NCI-H146 treated with DMSO at 0.1 percent for 48 hours (cell line): ENCODE results near the gene MCAT.
"Not testable (repeated sequence)": the region's sequence is repeated elsewhere in the genome, so short reads cannot be mapped to it uniquely, and the experiment has no call there.

Experiments used
- DNase-seq: peaks from one replicate; lab custom pipeline; 2025; ENCODE audit not compliant: unreplicated experiment; lab: John Stamatoyannopoulos, UW

MCAT gene

GRCh38 chr22:43154887-43155536 lies 11.8 kb upstream of the MCAT start:
- no peak for DNase-seq

GRCh38 chr22:43153899-43154298 lies 10.7 kb upstream of the MCAT start:
- no peak for DNase-seq

DNA sequence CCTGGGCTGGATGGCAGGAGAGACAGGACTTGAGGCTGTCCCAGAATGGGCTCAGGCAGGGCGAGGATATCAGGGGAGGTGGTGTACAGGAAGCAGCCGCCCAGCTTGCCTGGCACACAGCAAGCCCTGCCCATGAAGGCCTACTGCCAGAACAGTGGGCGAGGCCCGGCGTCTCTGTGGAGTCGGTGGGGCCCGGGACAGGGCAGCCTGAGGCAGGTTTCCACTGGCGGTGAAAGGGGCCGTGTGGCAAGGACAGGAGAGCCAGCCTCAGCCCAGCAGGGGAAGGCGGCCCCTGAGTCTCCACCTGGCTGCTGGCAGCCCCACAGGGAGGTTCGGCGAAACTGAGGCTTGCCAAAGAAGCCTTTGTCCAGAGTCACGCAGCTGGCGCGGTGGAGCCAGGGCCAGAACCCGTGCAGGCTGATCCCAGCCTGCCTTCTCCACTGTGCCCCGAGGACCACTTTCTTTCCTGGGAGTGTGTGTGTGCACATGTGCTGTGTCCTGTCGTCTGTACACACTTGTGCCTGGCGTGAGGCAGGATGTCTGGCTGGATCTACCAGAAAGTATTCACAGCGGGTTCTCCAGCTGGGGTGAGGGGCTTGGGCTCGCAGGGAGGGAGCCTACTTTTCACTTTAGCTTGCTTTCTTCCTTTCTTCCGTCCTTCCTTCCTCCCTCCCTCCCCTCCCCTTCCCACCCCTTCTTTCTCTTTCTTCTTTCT lies 9.3 kb upstream of the MCAT start:
- no peak for DNase-seq

GRCh38 chr22:43152003-43152356 lies 8.8 kb upstream of the MCAT start:
- no peak for DNase-seq

DNA sequence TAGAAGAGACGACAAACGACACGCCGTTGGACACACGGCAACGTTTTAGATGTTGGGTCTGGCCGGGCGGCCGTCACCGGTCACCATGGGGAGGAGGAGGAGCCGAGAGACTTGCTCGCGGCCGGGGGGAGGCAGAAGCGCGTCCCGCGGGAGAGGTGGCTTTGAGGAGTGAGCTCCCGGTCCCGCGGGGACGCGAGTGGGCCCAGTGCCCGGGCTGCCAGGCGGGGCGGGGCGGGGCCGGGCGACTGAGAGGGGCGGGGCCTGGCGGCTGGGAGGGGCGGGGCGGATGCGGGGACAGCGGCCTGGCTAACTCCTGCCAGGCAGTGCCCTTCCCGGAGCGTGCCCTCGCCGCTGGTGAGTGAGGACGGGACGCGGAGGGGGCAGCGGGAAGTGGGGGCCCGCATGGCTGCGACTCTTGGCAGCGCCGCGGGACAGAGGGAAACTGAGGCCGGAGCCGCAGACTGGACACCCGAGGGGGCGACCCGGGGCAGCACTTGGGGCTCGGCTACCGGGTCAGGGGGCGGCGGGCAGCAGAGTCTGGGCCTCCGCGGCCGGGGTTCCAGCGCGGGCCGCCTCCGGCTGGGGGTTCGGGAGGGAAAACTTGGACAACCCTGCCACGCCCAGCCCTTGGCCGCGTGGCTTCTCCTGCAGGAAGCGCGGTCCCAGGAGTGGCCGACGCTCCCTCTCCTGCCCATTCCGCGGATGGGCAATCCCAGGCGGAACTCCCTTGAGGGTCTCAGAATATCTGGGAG lies 8.2 kb upstream of the MCAT start, which contains the start of gene TSPO:
Gene TSPO, plus strand, starts transcription at position 309 of the 752 bp plus-strand sequence. CDS start 7,680 bp downstream, outside the sequence.
- no peak for DNase-seq

DNA sequence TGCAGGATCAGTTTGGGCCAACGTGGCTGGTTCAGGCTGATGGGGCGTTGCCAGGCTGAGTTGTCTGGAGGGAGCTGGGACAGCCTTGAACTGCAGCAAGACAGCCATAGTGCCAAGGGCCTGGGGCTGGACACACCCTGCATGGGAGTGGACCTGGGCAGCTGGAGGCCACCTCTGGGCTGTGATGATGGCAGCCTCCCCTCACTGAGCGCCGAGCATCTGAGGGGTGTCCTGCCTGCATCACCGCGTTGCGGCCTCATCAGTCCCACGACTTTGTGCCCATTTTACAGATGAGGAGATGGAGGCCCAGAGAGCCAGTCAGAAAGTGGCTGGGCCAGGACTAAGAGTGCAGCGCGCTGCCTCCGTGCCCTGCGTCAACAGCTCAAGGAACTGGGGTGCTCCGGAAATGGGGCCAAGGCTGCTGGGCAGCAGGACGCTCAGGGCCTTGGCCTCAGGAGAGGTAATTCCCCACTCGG lies 7.6 kb upstream of the MCAT start:
- no peak for DNase-seq

DNA sequence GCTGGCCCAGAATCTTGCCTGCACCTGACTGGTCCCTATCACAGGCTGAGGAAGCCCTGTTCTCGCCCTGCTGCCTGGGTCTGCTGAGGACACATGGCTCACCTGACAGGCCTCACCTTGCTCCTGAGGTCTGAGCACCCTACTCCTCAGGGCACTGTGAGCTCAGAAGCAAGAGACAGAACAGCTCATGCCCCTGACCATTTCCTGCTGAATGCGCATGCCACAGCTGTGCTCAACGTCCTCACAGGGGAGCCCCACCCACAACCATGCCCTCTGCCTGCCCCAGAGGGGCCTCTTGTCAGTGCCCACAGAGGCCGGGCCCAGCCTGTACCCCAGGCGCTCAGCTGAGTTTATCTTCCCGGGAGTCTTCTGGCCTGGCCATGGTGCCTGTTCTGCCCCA lies 5.4 kb upstream of the MCAT start:
- no peak for DNase-seq

DNA sequence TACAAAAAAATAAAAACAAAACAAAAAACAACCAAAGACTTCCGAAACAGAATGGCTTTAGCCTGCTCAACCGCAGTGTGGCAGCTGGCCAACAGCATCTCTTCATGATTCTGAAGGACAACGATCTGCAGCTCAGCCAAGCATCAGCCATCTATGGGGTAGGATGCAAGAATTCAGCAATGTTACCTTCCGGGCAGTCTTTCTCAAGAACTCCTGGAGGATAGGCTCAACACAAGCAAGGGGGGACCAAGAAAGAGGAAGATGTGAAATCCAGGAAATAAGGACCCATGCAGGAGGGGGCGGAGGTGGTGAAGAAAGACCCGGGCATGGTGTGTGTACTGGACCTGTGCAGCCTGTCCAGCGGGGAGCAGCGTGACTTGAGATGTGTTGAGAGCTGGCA lies 4.6 kb upstream of the MCAT start:
- no peak for DNase-seq

- DNase-seq = not testable (repeated sequence)
Measured at GRCh38 chr22:43146332-43146731, 3.1 kb upstream of the MCAT start.

- not testable (repeated sequence) for DNase-seq
Measured at GRCh38 chr22:43145371-43145770, 2.2 kb upstream of the MCAT start.

GRCh38 chr22:43144949-43145348 lies 1.8 kb upstream of the MCAT start:
- DNase-seq = no peak

GRCh38 chr22:43136801-43137200 lies 6.4 kb downstream of the MCAT start:
- no peak for DNase-seq

GRCh38 chr22:43136255-43136654 lies 6.9 kb downstream of the MCAT start:
- no peak for DNase-seq

GRCh38 chr22:43135565-43135964 lies 7.6 kb downstream of the MCAT start:
- DNase-seq = no peak

DNA sequence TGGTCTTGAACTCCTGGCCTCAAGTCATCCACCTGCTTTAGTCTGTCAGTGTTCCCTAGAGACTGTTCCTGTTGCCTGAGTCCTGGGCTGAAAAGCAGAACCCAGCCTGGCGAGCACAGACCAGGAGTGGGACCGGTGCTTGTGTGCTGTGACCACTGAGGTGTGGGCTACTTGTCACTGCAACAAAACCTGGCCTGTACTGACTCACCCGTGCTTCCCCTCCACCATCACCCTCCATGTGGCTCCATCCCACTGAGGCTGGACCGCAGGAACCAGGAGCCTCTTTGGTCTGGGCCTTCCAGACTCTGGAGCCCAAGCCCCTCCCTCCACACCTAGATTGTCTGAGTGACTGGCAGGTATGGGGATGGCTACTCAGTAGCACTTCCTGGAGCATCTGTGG lies 8.6 kb downstream of the MCAT start:
- DNase-seq = no peak

- DNase-seq = no peak
Measured at GRCh38 chr22:43133401-43133800, 9.8 kb downstream of the MCAT start.

DNA sequence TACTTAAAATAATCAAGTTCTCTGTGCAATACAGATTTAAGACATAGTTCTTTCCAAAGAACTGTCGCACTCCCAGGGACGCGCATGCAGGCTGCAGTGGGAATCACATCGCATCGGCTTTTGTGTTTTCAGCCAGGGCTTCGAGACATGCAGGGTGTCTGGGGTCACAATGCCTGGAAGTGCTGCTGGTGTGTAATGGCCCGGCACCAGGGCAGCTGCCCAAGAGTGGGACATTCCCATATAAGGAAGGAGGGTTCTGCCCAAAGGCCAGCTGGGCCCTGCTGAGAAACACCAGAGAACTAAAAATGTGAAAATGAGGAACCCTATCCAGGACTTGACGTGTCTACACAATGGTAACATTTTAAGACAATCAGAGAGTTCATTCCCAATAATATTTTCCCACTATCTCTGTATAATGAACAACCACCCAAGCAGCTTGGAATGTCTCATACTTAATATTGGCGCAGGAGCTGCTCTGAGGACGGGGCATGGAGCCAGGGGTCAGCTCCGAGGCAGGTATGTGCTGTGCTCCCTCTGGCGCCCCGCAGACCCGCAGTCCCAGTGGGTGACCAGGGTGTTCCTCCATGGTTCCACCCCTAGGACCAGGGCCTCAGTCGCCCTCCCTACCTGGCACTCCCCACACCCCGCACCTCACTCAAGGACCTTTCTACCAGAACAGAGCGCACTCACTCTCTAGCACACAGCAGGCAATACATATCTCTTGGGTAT lies 11.3 kb downstream of the MCAT start:
- DNase-seq = no peak

GRCh38 chr22:43129426-43130425 lies 13.5 kb downstream of the MCAT start:
- no peak for DNase-seq

DNA sequence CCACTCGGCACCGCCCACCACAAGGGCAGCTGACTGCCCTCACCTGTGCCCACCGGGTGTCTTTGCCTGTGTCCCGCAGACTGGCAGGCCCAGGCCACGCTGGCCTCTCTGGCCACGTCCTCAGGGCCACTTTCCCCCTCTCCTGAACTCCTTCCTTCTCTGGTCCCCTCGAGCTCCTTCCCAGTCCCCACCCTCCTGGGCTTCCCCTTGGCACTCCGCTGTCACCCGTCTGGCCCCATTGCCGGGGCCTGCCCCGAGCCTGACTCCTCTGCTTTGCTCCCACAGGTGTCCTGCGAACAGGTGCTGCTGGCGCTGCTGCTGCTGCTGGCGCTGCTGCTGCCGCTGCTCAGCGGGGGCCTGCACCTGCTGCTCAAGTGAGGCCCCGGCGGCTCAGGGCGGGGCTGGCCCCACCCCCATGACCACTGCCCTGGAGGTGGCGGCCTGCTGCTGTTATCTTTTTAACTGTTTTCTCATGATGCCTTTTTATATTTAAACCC lies 14.2 kb downstream of the MCAT start:
- DNase-seq = peak; percentile 47

- DNase-seq = no peak
Measured at GRCh38 chr22:43128116-43128515, 15.1 kb downstream of the MCAT start.
